RWPE1 (cell line): ENCODE measurements around the gene FHOD3.

Experiments used
- CTCF ChIA-PET: fragments of 350-600 bp; sonication (Branson Sonifier 250); formaldehyde crosslinking; extraction: SDS; loops from one replicate; lab custom pipeline; 2021; lab: Yijun Ruan, JAX
- POLR2A ChIA-PET: fragments of 400-600 bp; formaldehyde crosslinking; extraction: SDS; loops from one replicate; lab custom pipeline; 2020; ENCODE audit warnings: antibody characterized with exemption; ENCODE audit not compliant: low non-redundant PET; lab: Yijun Ruan, JAX
- DNase-seq: peaks from one replicate; pipeline ENCODE4 v3.0.0; 2012; ENCODE audit warnings: low spot score
- H3K27ac ChIP-seq: fragments of 450-650 bp; 2 replicates; pipeline ENCODE4 v1.5.1; 2017
- TF ChIP-seq, protein P1 (sequence below): fragments of 450-650 bp; conservative IDR thresholded peaks from 2 replicates; pipeline ENCODE4 v1.5.1; 2017; ENCODE audit warnings: low read depth, mild to moderate bottlenecking

Gene FHOD3

GRCh38 chr18:36624451-36625167, 327.1 kb downstream of the FHOD3 start:
- TF ChIP-seq, protein P1, sequence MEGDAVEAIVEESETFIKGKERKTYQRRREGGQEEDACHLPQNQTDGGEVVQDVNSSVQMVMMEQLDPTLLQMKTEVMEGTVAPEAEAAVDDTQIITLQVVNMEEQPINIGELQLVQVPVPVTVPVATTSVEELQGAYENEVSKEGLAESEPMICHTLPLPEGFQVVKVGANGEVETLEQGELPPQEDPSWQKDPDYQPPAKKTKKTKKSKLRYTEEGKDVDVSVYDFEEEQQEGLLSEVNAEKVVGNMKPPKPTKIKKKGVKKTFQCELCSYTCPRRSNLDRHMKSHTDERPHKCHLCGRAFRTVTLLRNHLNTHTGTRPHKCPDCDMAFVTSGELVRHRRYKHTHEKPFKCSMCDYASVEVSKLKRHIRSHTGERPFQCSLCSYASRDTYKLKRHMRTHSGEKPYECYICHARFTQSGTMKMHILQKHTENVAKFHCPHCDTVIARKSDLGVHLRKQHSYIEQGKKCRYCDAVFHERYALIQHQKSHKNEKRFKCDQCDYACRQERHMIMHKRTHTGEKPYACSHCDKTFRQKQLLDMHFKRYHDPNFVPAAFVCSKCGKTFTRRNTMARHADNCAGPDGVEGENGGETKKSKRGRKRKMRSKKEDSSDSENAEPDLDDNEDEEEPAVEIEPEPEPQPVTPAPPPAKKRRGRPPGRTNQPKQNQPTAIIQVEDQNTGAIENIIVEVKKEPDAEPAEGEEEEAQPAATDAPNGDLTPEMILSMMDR = no peak
- DNase-seq = no peak
- ChIA-PET CTCF (no interaction called here), POLR2A (no interaction called here)
- no peak overlapping the region for H3K27ac ChIP-seq

DNA sequence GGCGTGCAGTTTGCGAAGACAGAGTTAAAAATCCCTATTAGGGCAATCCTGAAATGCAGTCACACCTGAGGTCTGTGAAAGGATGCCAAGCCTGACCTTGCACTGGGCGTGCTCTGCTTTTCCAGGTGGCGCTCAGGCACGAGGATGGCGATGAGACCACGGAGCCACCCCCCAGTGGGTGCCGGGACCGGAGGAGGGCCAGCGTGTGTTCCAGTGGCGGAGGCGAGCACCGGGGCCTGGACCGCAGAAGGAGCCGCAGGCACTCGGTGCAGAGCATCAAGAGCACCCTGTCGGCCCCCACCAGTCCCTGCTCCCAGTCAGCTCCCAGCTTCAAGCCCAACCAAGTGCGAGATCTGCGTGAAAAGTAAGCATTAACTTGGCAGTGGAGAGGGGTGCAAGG, 327.9 kb downstream of the FHOD3 start:
- no peak overlapping the region for H3K27ac ChIP-seq
- POLR2A ChIA-PET = no interaction called here
- CTCF ChIA-PET = no interaction called here
- TF ChIP-seq, protein P1 = no peak
- no peak for DNase-seq

GRCh38 chr18:36627637-36628036, 330.1 kb downstream of the FHOD3 start:
- CTCF ChIA-PET = no interaction called here
- POLR2A ChIA-PET = no interaction called here
- no peak overlapping the region for H3K27ac ChIP-seq
- TF ChIP-seq, protein P1 = no peak
- DNase-seq = no peak

GRCh38 chr18:36628435-36629137, 331.1 kb downstream of the FHOD3 start:
- no peak for DNase-seq
- CTCF ChIA-PET = interaction anchor here (0.7 kb wide), 1 partner anchor 54 kb away, joined by 3 read pairs; no protein-coding TSS in a partner anchor
- no peak overlapping the region for H3K27ac ChIP-seq
- POLR2A ChIA-PET = no interaction called here
- TF ChIP-seq, protein P1 = no peak

DNA sequence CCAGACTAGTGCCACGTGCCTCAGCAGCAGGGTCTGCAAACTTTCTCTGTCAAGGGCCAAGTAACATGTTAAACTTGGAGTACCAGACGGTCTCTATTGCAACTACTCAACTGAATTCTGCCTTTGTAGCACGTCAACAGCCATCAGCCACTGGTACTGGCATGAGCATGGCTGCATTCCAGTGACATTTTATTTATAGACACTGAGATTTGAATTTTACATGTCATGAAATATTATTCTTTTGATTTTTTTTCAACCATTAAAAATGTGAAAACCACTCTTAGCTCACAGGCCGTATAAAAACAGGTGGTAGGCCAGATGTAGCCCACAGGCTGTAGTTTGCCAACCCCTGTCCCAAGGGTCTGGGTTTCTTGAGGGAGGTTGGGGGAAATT, 331.6 kb downstream of the FHOD3 start:
- TF ChIP-seq, protein P1 = no peak
- POLR2A ChIA-PET = no interaction called here
- DNase-seq = no peak
- H3K27ac ChIP-seq = no peak overlapping the region
- CTCF ChIA-PET = no interaction called here

DNA sequence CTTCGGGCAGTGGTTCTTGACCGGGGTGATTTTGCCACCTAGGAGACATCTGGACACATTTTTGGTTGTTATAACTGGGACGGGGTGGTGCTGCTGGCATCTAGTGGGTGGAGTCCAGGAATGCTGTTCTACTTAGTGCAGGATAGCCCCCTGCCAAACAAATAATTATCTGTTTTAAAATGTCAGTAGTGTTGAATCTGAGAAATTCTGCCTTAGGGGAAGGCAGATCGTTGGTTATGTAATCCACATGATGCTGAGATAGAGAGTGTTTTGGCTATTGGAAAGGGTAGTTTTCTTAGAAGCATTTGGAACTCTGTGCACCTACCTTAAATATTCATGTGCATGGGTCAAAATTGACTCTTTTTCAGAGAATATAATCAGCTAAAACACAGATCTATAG, 332.3 kb downstream of the FHOD3 start:
- TF ChIP-seq, protein P1 = no peak
- ChIA-PET POLR2A (no interaction called here), CTCF (no interaction called here)
- H3K27ac ChIP-seq = no peak overlapping the region
- DNase-seq = no peak
